Measurements from ENCODE around the gene DPYD.
"Not testable (repeated sequence)": the region's sequence is repeated elsewhere in the genome, so short reads cannot be mapped to it uniquely, and the experiment has no call there.

The DPYD gene

GRCh38 chr1:97258597-97258996 is 662.2 kb downstream of the DPYD start:
- DNase-seq = no peak

DNA sequence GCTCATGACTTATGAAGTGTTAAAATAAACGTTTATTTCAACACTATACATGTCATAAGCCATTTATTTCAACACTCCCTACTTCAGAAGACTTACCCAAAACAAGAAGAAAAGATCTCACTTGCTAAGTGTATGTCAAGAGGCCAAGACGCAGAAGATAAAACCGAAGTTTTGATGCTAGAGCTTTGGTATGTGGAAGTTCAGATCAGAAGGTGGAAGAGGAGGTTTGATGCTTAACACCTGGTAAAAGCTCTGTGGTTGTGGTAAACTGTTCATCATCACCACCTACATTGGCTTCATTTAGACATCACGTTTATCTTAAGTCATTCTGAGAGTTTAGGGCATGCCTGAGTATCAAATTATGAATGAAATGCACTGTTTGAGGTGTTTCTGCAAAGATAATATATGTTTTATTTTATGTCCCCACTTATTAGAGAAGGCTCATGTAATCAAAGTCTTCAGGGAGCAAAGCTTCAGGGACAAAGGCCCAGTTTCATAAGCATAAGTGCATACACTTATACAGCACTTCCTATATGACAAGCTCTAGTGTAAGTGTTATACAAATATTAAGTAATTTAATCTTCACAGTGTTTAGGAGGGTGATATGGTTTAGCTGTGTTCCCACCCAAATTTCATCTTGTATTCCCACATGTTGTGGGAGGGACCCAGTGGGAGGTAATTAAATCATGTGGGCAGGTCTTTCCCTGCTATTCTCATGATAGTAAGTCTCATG is 665.9 kb downstream of the DPYD start:
- no peak for DNase-seq

DNA sequence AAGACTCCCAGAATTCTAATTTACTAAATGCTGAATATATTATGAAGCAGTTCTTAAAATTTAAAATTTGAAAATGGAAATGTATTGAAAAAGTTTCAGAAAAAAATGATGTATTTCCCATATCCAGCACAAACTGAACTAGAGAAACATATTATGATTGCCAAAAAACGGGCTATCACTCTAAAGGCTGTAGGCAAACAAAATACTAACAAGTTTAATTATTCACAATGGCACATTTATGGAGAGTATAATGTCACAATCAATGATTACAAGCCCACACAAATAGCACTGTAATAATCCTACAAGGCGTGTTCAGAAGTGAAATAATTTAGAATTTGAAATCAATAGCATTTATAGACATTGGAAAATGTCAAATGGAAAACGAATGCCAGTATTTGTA is 667.9 kb downstream of the DPYD start:
- DNase-seq = no peak

GRCh38 chr1:97252076-97252475 is 668.8 kb downstream of the DPYD start:
- DNase-seq = no peak

DNA sequence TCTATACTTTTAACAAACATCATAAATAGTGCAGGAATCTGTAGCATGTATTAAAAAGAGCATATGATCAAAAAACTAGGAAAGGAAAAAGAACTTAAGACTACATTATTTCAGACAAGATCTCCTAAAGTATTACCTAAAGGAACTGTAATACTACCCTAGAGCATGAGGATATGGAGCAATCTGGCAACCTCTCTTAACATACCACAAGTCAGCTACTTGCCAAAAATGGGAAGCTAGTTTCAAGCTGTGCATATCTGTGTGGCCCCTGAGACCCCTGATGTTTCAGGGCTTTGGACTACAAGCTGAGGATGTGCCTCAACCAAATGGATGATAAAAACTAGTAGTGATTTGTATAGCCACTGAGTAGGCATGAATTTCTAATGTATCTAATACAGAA is 673.6 kb downstream of the DPYD start:
- DNase-seq = no peak

- DNase-seq = no peak
Observed at GRCh38 chr1:97245682-97246081, 675.2 kb downstream of the DPYD start.

DNA sequence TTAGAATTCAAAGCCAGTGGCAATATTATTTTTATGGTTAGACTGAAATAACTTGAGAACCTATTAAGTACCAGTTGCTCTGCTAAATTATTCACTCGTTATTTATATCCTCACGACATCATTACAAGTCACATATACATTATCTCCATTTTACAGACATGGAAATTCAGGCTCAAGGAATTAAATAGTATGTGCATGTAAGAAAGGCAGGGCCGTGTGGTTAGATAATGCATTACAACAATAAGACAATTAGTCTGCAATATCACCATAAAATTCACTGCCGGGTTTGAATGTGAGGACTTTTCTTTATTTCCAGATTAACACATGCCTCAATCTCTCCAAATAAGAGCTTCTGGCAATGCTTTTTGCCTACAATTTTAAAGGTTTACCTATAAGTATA is 675.8 kb downstream of the DPYD start:
- no peak for DNase-seq

DNA sequence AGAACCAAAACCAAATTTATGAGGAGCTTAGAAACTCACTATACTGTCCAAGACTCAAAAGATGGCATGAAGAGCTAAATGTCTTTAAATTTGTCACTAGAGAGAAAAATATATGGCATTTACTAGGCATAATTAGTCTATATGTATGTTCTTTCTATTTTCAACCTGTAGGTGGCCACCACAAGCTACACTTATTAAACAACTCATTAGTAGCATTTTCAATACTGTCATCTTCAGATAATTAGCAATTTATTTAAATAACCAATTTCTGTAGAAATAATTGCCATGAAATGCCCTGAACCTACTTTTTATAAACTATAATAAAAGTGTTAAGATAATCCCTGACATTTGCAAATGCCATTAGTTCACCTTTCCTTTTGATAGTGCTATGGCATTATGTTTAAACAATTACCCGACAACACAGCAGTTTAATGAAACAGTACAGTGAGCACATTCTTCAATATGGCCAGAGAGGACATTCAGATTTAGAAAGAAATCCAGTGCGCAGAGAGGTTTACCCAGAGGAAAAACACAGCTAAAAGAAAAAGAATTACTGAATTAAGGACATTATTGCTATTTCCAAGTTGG is 676.8 kb downstream of the DPYD start:
- no peak for DNase-seq

- no peak for DNase-seq
Observed at GRCh38 chr1:97238816-97239215, 682.0 kb downstream of the DPYD start.

DNA sequence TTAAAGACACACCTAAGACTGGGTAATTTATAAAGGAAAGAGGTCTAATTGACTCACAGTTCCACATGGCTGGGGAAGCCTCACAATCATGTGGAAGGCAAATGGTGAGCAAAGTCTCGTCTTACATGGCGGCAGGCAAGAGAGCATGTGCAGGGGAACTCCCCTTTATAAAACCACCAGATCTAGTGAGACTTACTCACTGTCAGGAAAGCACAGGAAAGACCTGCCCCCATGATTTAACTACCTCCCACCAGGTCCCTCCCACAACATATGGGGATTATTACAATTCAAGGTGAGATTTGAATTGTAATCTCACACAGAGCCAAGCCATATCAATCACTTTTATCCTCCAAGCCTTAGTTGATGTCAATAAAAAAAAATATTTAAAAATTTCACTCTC is 689.5 kb downstream of the DPYD start:
- DNase-seq = not testable (repeated sequence)

GRCh38 chr1:97212671-97213070 is 708.2 kb downstream of the DPYD start:
- no peak for DNase-seq

DNA sequence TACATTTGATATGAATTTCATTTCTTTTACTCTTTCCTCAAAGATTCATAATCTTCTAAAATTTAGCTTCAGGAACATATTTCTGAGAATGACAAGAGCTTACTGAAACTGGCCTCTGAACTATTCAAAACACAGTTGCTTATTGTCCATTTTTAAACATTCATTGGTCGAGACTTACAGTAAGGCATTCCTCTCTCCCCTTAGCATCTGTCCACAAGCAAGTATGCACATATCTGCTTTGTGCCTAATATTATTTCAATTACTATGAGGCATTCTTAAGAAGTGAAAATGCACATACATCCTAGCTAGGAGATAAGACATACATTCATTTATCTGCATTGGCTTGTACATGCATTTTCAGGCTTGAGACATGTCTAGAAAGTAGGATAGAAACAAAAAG is 710.5 kb downstream of the DPYD start:
- no peak for DNase-seq

- no peak for DNase-seq
Observed at GRCh38 chr1:97209381-97209957, 711.4 kb downstream of the DPYD start.

DNA sequence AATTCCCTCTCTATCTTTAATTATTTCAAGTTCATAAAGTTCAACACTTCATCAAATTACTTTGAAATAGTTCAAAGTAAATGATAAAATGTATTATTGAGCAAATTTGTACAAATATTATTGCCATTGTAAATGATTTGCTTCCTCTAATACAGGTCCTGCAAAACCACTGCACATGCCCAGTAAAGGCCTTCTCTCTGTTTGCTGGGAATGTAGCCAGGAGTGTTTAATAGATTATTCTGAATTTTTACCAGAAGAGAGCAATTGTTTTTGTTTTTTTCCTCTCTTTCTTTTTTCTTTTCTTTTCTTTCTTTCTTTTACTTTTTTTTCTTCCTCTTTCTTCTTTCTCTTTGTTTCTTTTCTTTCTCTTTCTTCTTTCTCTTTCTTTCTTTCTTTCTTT is 713.0 kb downstream of the DPYD start:
- DNase-seq = no peak

GRCh38 chr1:97204468-97204867 is 716.4 kb downstream of the DPYD start:
- no peak for DNase-seq

DNA sequence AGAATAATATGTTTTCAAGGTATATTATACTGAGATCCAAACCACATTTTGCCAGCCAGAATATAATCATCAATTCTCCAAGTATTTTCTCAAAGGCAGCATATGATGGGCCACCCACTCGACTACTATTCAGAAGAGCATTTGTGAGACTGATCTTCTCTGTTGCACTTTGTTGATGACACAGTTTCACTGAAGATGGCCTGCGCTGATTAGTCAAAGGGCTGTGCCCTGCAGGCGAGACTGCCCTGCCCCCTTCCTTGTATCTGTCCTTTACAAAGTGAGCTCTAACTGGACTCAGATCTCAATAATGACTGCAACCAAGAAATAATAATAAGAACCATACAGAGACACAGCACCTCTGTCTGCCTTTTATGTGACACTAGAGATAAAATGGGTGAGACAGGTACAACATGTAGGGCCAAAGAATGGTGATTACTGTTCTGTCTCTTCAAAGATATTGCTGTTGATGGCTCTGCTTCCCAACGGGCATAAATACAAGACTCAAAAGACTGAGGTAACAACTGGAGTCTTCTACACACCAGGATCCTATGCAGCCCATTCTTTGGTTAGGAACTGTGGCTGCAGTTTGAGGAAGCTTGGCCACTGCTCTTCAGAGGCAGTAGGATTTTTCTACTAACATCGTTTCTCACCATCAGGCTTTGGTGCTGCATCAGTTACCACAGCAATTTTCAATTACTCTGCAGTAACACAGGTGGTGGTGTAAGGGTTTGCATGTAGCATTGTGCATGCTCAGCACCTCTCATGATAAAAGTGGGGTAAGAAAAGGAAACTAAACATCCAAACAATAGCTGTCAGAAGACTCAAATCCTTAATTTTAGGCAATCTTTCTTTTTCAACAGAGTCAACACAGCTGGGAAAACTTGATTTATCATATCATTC is 718.1 kb downstream of the DPYD start:
- DNase-seq = no peak

DNA sequence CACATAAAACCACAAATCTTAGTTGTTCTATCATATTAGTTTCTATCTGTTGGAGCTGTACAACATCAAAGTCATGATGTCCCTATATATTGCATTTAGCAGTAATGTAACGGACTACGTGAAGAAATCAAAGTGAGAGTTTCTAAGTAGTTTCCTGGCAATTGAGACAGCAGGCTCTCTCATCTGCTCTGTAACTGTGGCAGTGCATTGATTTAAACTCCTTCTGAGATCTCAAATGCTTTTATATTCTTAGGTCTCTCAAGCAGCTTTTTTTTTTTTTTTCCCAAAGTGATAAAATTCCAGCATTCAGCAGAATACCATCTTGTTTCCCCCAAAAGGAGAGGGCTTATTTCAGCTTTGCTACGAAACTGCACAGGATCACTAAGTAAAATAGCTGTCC is 719.2 kb downstream of the DPYD start:
- no peak for DNase-seq

DNA sequence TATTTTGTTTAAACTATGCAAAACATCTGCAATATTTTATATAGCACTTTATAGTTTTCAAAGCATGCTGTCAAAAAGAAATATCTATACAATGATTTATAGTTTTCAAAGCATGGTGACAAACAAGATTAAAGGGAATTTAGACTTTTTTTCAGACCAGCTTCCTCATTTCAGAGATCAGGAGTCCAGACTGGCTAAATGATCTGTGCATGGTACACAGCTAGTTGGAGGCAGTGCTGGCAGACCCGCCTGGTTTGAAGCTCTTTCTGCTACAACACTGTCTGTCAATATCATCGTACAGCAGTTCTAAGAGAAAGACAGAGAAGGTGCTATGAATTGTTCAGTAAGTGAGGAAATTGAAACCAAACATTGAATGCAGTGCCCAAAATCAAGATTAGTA is 720.2 kb downstream of the DPYD start:
- no peak for DNase-seq

DNA sequence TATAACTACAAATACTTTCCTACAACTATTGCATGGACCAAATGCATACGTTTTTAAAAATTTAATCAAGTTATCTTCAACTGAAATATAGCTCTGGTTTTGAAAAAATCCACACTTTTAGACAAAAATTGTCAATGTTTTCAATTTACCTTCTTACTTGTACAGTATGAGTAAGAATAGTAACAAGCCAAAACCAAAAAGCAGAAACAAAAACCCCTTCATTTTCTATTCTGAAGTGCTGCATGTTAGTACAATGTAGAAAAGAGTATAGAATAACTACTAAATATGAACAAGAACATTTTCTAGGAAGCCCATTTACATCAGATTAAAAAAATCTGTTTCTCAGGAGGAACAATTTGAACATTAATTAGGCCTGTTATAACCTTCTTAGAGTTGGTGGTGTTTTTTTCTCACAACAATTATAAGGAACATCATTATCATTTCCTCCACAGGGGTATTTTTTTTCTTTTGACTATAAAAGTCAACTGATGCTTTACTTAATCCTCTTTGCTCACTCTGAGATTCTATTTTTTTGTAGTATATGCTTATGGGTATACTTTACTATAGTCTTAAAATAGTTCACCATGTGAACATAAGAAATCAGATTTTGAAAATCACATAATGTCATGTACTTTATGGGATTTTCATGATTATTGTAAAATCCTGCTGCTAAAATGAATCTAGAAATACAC is 723.9 kb downstream of the DPYD start:
- DNase-seq = no peak

DNA sequence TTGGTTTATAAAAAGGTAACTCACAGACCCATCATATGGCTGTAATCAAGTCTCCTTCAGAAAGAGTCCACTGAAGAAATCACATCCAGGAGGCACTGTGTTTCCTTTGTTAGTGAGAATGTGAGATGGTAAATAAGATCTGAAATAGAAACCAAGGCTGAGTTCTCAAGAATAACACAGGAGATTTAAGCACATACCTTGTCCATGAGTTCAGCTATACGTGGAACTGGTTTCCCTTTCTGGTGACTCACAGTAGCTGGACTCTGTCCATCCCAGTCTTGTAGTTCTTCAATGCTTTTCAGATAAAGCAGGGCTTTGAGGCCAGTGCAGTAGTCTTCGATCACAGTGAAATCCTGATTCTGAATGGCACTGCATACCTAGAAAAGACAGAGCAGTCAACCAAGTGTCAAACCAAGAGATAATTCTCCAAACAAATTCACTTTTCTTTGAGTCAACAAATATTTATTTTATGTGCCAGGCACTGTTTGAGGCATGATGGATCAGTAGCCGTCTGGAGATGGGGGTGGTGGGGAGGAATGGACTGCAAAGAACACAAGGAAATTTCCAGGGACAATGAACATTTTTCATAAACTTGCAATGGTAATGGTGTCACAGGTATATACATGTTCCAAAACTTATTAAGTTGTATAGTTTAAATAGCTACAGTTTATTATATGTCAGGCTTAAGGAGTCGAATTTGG is 727.8 kb downstream of the DPYD start:
- DNase-seq = no peak

DNA sequence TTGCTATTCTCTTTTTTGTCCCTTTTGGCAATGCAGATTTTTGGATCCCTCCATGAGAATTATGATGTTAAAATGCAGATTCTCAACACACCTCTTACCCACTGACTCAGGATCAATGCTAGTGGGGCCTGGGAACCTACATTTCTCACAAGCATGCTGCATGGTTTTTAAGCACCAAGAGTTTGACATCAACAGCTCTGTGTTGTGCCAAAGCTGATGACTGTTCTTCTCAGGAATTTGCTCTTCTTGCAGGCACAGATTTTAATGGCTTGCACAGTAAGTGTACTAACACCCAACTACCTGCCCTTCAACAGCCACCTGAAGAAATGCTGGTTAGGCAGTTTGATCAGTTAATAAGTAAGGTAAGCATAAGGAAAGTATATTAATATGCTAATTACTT is 730.5 kb downstream of the DPYD start:
- DNase-seq = no peak

- no peak for DNase-seq
Observed at GRCh38 chr1:97186381-97186780, 734.5 kb downstream of the DPYD start.

All from GOT3 (cell line).